Measurements from ENCODE around the gene TCF4. TPM values are rescaled to one million over a fixed set of nuclear protein-coding genes. Genes with fewer than 3 reads are reported as not detected.

Gene TCF4
- total and polyA plus RNA-seq, 2 donors (not counting 3 experiments of a cell fraction or from before 2014, with no cell fraction given) = 183 to 390 TPM

DNA sequence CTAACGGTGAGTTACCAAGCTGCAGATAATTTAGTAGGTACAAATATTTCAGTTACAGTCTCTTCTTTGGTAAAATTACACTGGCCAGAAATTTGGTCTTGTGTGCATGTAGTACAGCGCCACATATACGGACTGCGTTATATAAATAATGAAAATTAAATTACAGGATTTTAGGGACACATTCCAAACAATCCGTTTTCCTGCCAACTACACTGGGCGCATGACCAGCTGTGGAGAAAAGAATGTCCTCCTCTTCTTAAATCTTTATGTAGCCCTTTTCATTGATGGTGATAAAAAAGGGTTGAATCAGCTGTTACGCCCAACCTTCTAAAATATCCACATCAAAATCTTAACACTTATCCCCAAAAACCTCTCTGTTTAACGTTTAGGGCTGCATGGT lies 37.5 kb downstream of the TCF4 start:
- Histone ChIP-seq H3K4me2 (ENCODE audit: insufficient read depth, low read length) (no peak overlapping the region), H3K36me3 (ENCODE audit: control insufficient read depth in 2 of 2, extremely low read depth in 1 of 2, insufficient read depth in 2 of 2, low read length in 2 of 2) (peaks cover 2 to 4% of the 10 kb centered on the region in 2 experiments), H3K9me1 (replicated peaks; ENCODE audit: control insufficient read depth, extremely low read depth, insufficient read depth, low read length) (no peaks in the 10 kb centered on the region), H3K79me2 (ENCODE audit: control insufficient read depth, insufficient read depth, low read length) (peaks cover 33% of the 10 kb centered on the region), H3K27me3 (ENCODE audit: control insufficient read depth in 2 of 2, insufficient read depth in 2 of 2, low read length in 2 of 2) (no peaks in the 10 kb centered on the region), H3K9ac (replicated peaks; ENCODE audit: extremely low read depth, insufficient read depth, low read length) (no peak overlapping the region), H3K4me1 (ENCODE audit: control insufficient read depth, extremely low read depth, insufficient read depth, low read length) (no peaks in the 10 kb centered on the region), H4K20me1 (replicated peaks; ENCODE audit: control insufficient read depth, extremely low read depth, insufficient read depth, low read length) (peaks cover 8% of the 10 kb centered on the region), H3K9me3 (replicated peaks; ENCODE audit: control insufficient read depth, insufficient read depth, low read length) (no peaks in the 10 kb centered on the region), H3K27ac (ENCODE audit: insufficient read depth, low read depth, low read length) (no peak overlapping the region), H2AFZ (ENCODE audit: low read depth, low read length) (no peak overlapping the region), H3K4me3 (replicated peaks in 1 of 3; ENCODE audit: insufficient read depth in 1 of 3, low read depth in 1 of 3, low read length in 3 of 3) (no peak overlapping the region)
- DNase-seq (ENCODE audit: low read depth, low spot score) (no peak), FAIRE-seq (no peak)
- POLR2A ChIA-PET = interaction anchor here (0.6 kb wide), 1 partner anchor 39 kb away, joined by 5 read pairs; no protein-coding TSS in a partner anchor
- CTCF ChIA-PET = no interaction called here
- BruUV-seq (replicated peaks) = no TSS peak
- intact Hi-C loops (cut with micrococcal nuclease) = no loop called here
- TF ChIP-seq JUN (IDR thresholded peaks at IDR 0.05; ENCODE audit: borderline replicate concordance, insufficient read depth, insufficient read length, low read depth) (no peak), POLR2A (IDR thresholded peaks at IDR 0.05; ENCODE audit: low read depth, low read length) (no peak), EZH2 (IDR thresholded peaks at IDR 0.05; ENCODE audit: borderline replicate concordance, low read depth, low read length, severe bottlenecking) (no peak)
- dilution Hi-C loops (cut with MboI; ENCODE audit: extremely low pct_ligation_motif_present, low sequenced_read_pairs) = no loop called here

DNA sequence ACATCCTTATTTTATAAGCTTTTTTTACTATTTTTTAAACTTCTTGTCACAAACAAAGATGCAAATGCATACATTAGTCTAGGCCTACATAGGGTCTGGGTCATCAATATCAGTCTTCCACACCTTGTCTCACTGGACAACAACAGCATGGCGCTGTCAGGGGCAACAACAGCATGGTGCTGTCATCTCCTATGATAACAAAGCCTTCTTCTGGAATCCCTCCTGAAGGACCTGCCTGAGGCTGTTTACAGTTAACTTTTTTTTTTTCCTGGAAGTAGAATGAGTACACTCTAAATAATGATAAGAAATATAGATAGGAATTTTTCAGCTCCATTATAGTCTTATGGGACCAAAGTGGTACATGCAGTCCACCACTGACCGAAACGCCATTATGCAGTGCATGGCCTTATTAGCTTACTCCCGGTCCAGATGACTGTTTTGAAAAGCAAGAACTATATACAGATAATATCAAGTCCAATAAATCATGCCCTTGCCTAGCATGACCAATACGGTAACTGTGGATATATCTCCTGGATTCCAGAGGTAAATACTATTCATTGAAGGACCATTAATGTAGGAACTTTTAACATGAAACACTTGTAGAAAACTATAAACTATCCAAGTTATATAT lies 38.4 kb downstream of the TCF4 start:
- H3K9ac ChIP-seq (replicated peaks; ENCODE audit: extremely low read depth, insufficient read depth, low read length) = no peak overlapping the region
- intact Hi-C loops (cut with micrococcal nuclease) = no loop called here
- no peaks in the 10 kb centered on the region for H3K27me3 ChIP-seq (ENCODE audit: control insufficient read depth in 2 of 2, insufficient read depth in 2 of 2, low read length in 2 of 2)
- peaks cover 8% of the 10 kb centered on the region for H4K20me1 ChIP-seq (replicated peaks; ENCODE audit: control insufficient read depth, extremely low read depth, insufficient read depth, low read length)
- TF ChIP-seq, protein P1, sequence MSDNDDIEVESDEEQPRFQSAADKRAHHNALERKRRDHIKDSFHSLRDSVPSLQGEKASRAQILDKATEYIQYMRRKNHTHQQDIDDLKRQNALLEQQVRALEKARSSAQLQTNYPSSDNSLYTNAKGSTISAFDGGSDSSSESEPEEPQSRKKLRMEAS (IDR thresholded peaks at IDR 0.05; ENCODE audit: insufficient read depth, insufficient read length) = no peak
- TF ChIP-seq JUN (IDR thresholded peaks at IDR 0.05; ENCODE audit: borderline replicate concordance, insufficient read depth, insufficient read length, low read depth) (no peak), EZH2 (IDR thresholded peaks at IDR 0.05; ENCODE audit: borderline replicate concordance, low read depth, low read length, severe bottlenecking) (no peak), FOS (IDR thresholded peaks at IDR 0.05; ENCODE audit: borderline replicate concordance, insufficient read depth, low read length) (no peak), POLR2AphosphoS5 (IDR thresholded peaks at IDR 0.05; ENCODE audit: insufficient read depth, low read depth, low read length) (no peak), MYC (IDR thresholded peaks at IDR 0.05; ENCODE audit: low read depth, low read length) (no peak), POLR2A (IDR thresholded peaks at IDR 0.05; ENCODE audit: low read depth, low read length) (no peak), GATA2 (IDR thresholded peaks at IDR 0.05; ENCODE audit: insufficient read depth, insufficient read length, low read depth, low read length) (no peak)
- TF ChIP-seq, protein P2, sequence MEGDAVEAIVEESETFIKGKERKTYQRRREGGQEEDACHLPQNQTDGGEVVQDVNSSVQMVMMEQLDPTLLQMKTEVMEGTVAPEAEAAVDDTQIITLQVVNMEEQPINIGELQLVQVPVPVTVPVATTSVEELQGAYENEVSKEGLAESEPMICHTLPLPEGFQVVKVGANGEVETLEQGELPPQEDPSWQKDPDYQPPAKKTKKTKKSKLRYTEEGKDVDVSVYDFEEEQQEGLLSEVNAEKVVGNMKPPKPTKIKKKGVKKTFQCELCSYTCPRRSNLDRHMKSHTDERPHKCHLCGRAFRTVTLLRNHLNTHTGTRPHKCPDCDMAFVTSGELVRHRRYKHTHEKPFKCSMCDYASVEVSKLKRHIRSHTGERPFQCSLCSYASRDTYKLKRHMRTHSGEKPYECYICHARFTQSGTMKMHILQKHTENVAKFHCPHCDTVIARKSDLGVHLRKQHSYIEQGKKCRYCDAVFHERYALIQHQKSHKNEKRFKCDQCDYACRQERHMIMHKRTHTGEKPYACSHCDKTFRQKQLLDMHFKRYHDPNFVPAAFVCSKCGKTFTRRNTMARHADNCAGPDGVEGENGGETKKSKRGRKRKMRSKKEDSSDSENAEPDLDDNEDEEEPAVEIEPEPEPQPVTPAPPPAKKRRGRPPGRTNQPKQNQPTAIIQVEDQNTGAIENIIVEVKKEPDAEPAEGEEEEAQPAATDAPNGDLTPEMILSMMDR (IDR thresholded peaks at IDR 0.05; ENCODE audit: extremely low read depth in 1 of 2, insufficient read depth in 1 of 2, low read depth in 1 of 2, low read length in 2 of 2) = no peak
- H3K36me3 ChIP-seq (ENCODE audit: control insufficient read depth in 2 of 2, extremely low read depth in 1 of 2, insufficient read depth in 2 of 2, low read length in 2 of 2) = peaks cover 2 to 4% of the 10 kb centered on the region in 2 experiments
- no peak overlapping the region for H3K4me2 ChIP-seq (ENCODE audit: insufficient read depth, low read length)
- no peaks in the 10 kb centered on the region for H3K9me3 ChIP-seq (replicated peaks; ENCODE audit: control insufficient read depth, insufficient read depth, low read length)
- H3K4me1 ChIP-seq (ENCODE audit: control insufficient read depth, extremely low read depth, insufficient read depth, low read length) = no peaks in the 10 kb centered on the region
- ChIA-PET CTCF (interaction anchor here (1.1 kb wide), 1 partner anchor 17 kb away, joined by 3 read pairs; no protein-coding TSS in a partner anchor), POLR2A (interaction anchor here (0.7 kb wide), 1 partner anchor 20 kb away, joined by 3 read pairs; no protein-coding TSS in a partner anchor)
- no peak for FAIRE-seq
- no peak overlapping the region for H2AFZ ChIP-seq (ENCODE audit: low read depth, low read length)
- dilution Hi-C loops (cut with MboI; ENCODE audit: extremely low pct_ligation_motif_present, low sequenced_read_pairs) = no loop called here
- no peak overlapping the region for H3K27ac ChIP-seq (ENCODE audit: insufficient read depth, low read depth, low read length)
- peaks cover 34% of the 10 kb centered on the region for H3K79me2 ChIP-seq (ENCODE audit: control insufficient read depth, insufficient read depth, low read length)
- no TSS peak for BruUV-seq (replicated peaks)
- H3K4me3 ChIP-seq (replicated peaks in 1 of 3; ENCODE audit: insufficient read depth in 1 of 3, low read depth in 1 of 3, low read length in 3 of 3) = no peak overlapping the region
- no peak for DNase-seq (ENCODE audit: low read depth, low spot score)
- H3K9me1 ChIP-seq (replicated peaks; ENCODE audit: control insufficient read depth, extremely low read depth, insufficient read depth, low read length) = no peaks in the 10 kb centered on the region
